MCF 10A (cell line): ENCODE data around the gene FAM227B. TPM values are rescaled to one million over a fixed set of nuclear protein-coding genes. Genes with fewer than 3 reads are reported as not detected.

Experiments used
- BruUV-seq: library from RNA; stranded (reverse); fragments of 400-500 nt; replicated peaks from 2 replicates; lab custom pipeline; 2021; lab: Mats Ljungman, UMichigan
- CTCF ChIA-PET: fragments of 300-600 bp; sonication (Branson Sonifier 250); formaldehyde crosslinking; extraction: SDS; loops from one replicate; lab custom pipeline; 2021; ENCODE audit warnings: antibody characterized with exemption, inconsistent platforms; lab: Yijun Ruan, JAX
- POLR2A ChIA-PET: fragments of 300-600, 350-650 bp; sonication (Branson Sonifier 250); formaldehyde crosslinking; extraction: SDS; loops from one replicate; lab custom pipeline; 2020; ENCODE audit warnings: antibody characterized with exemption, inconsistent platforms; lab: Yijun Ruan, JAX
- DNase-seq: peaks from one replicate; pipeline ENCODE4 v3.0.0-alpha.2; 2018; ENCODE audit not compliant: unreplicated experiment
- H3K27ac Mint-ChIP-seq: one replicate; pipeline ENCODE4 v1.8.0; 2022; ENCODE audit warnings: mild to moderate bottlenecking, low read depth, mixed read lengths; ENCODE audit not compliant: unreplicated experiment
- H3K27me3 Mint-ChIP-seq: one replicate; pipeline ENCODE4 v1.8.0; 2022; ENCODE audit warnings: mixed read lengths; ENCODE audit not compliant: insufficient read depth, unreplicated experiment
- H3K36me3 Mint-ChIP-seq: one replicate; pipeline ENCODE4 v1.8.0; 2022; ENCODE audit warnings: mild to moderate bottlenecking, moderate library complexity, mixed read lengths; ENCODE audit not compliant: insufficient read depth, unreplicated experiment
- H3K4me1 Mint-ChIP-seq: one replicate; pipeline ENCODE4 v1.8.0; 2022; ENCODE audit warnings: mixed read lengths; ENCODE audit not compliant: insufficient read depth, unreplicated experiment
- H3K4me3 Mint-ChIP-seq: one replicate; pipeline ENCODE4 v1.8.0; 2022; ENCODE audit warnings: mild to moderate bottlenecking, moderate library complexity, mixed read lengths; ENCODE audit not compliant: unreplicated experiment
- H3K9me3 Mint-ChIP-seq: one replicate; pipeline ENCODE4 v1.8.0; 2022; ENCODE audit warnings: mixed read lengths; ENCODE audit not compliant: unreplicated experiment
- intact Hi-C: fragments of 100-400 bp; cut with micrococcal nuclease; formaldehyde crosslinking; loops from 2 replicates; pipeline ENCODE4 v1.14.1; 2022
- total RNA-seq: library from RNA; stranded (reverse); gene quantifications from 2 replicates; pipeline ENCODE4 v1.2.3, GENCODE V29; 2022
- TF ChIP-seq, protein P1 (sequence below): fragments of 200-600 bp; IDR thresholded peaks from one replicate; pipeline ENCODE4 v1.8.0; 2022; ENCODE audit warnings: antibody characterized with exemption, mild to moderate bottlenecking; ENCODE audit not compliant: unreplicated experiment

FAM227B gene
- total RNA-seq, 1 experiment from 2014 or later, result 5.8 TPM

DNA sequence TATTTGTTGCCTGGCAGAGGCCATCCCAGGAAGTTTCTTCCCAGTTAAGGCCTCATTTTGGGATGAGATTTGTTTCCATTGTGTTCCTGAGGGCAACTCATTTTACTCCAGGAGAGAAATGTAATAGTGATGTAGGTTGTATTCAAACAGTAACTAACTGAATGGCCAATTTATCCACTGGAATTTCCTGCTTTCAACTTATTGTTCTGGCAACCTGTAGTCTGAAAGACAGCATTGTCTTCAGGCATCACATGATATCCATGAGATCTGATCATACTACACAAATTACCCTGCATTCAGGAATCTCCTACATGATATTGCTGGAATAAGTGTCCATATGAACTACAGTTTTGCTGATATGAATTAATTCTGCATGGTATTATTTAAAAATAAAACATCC lies 277.1 kb downstream of the FAM227B start:
- peaks cover 13% of the 10 kb centered on the region for H3K36me3 Mint-ChIP-seq
- TF ChIP-seq, protein P1, sequence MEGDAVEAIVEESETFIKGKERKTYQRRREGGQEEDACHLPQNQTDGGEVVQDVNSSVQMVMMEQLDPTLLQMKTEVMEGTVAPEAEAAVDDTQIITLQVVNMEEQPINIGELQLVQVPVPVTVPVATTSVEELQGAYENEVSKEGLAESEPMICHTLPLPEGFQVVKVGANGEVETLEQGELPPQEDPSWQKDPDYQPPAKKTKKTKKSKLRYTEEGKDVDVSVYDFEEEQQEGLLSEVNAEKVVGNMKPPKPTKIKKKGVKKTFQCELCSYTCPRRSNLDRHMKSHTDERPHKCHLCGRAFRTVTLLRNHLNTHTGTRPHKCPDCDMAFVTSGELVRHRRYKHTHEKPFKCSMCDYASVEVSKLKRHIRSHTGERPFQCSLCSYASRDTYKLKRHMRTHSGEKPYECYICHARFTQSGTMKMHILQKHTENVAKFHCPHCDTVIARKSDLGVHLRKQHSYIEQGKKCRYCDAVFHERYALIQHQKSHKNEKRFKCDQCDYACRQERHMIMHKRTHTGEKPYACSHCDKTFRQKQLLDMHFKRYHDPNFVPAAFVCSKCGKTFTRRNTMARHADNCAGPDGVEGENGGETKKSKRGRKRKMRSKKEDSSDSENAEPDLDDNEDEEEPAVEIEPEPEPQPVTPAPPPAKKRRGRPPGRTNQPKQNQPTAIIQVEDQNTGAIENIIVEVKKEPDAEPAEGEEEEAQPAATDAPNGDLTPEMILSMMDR, result no peak
- no peak for DNase-seq
- H3K9me3 Mint-ChIP-seq, result peaks cover 15% of the 10 kb centered on the region
- no peaks in the 10 kb centered on the region for H3K4me1 Mint-ChIP-seq
- H3K27me3 Mint-ChIP-seq, result no peaks in the 10 kb centered on the region
- no TSS peak for BruUV-seq
- no peak overlapping the region for H3K4me3 Mint-ChIP-seq
- ChIA-PET CTCF (no interaction called here), POLR2A (interaction anchor here (0.7 to 1.2 kb wide), 2 partner anchors 13 to 545 kb away, joined by 3 read pairs; no protein-coding TSS in a partner anchor)
- intact Hi-C loops, result no loop called here
- no peak overlapping the region for H3K27ac Mint-ChIP-seq

DNA sequence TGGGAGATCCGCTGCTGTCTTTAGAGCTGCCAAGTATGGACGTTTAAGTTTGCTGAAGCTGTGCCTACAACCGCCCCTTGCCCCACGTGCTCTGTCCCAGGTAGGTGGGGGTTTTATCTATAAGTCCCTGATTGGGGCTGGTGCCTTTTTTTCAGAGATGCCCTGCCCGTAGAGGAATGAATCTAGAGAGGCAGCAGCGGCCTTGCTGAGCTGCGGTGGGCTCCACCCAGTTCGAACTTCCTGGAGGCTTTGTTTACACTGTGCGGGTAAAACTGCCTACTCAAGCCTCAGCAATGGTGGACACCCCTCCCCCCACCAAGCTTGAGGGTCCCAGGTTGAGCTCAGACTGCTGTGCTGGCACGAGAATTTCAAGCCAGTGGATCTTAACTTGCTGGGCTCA lies 281.0 kb downstream of the FAM227B start:
- peaks cover 17% of the 10 kb centered on the region for H3K9me3 Mint-ChIP-seq
- ChIA-PET CTCF (no interaction called here), POLR2A (interaction anchor here (0.7 kb wide), 1 partner anchor 11 kb away, joined by 3 read pairs; no protein-coding TSS in a partner anchor)
- TF ChIP-seq, protein P1, result no peak
- intact Hi-C loops, result no loop called here
- H3K4me3 Mint-ChIP-seq, result no peak overlapping the region
- H3K4me1 Mint-ChIP-seq, result no peaks in the 10 kb centered on the region
- peaks cover 13% of the 10 kb centered on the region for H3K36me3 Mint-ChIP-seq
- H3K27ac Mint-ChIP-seq, result no peak overlapping the region
- BruUV-seq, result no TSS peak
- no peaks in the 10 kb centered on the region for H3K27me3 Mint-ChIP-seq
- DNase-seq, result no peak

DNA sequence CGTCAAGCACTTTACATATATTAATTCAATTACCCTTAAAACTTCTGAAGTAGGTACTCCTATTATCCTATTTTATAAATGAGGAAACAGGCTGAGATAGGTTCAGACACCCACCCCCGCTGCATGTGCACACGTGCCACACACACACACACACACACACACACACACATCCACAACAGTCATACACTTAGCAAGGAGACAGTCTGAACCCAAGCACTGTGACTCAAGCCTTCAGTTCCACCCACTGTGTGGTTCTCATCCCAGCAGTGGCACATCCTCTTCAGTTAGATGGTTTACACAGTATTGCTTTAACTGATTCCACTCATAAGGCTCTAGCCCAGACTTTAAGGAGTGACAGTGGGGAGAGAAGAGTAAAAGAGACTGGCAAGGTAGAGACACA lies 288.7 kb downstream of the FAM227B start:
- TF ChIP-seq, protein P1, result no peak
- no peaks in the 10 kb centered on the region for H3K9me3 Mint-ChIP-seq
- no peak overlapping the region for H3K4me3 Mint-ChIP-seq
- intact Hi-C loops, result no loop called here
- no TSS peak for BruUV-seq
- H3K27me3 Mint-ChIP-seq, result no peaks in the 10 kb centered on the region
- no peak overlapping the region for H3K27ac Mint-ChIP-seq
- POLR2A ChIA-PET, result interaction anchor here (1.6 kb wide), 1 partner anchor 11 kb away, joined by 3 read pairs; no protein-coding TSS in a partner anchor
- CTCF ChIA-PET, result no interaction called here
- no peak for DNase-seq
- H3K36me3 Mint-ChIP-seq, result peaks cover 41% of the 10 kb centered on the region
- no peaks in the 10 kb centered on the region for H3K4me1 Mint-ChIP-seq

DNA sequence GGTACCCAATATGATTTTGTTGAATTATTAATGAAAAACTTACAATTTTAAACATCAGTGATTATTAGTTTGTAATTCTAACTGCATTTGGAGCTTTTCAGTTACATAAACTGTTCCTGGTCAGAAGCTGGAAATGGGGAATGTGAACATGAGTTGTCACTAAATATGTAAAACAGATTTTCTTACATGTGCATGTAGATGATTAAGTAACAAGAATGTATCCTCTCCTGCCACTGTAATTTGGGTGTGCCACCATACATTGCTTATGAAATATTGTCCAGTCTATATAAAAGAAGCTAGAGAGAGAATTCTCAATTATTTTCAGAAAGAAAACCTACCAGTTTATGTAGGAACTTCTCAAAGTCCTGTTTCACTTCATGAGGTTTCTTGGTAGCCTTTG lies 289.2 kb downstream of the FAM227B start:
- no peak overlapping the region for H3K27ac Mint-ChIP-seq
- no peak for DNase-seq
- BruUV-seq, result no TSS peak
- H3K27me3 Mint-ChIP-seq, result no peaks in the 10 kb centered on the region
- H3K36me3 Mint-ChIP-seq, result peaks cover 41% of the 10 kb centered on the region
- H3K9me3 Mint-ChIP-seq, result no peaks in the 10 kb centered on the region
- TF ChIP-seq, protein P1, result no peak
- intact Hi-C loops, result no loop called here
- ChIA-PET POLR2A (interaction anchor here (0.7 to 1.6 kb wide), 2 partner anchors 12 to 54 kb away, joined by 3 read pairs; no protein-coding TSS in a partner anchor), CTCF (no interaction called here)
- no peaks in the 10 kb centered on the region for H3K4me1 Mint-ChIP-seq
- H3K4me3 Mint-ChIP-seq, result no peak overlapping the region
